ENCODE measurements around the gene ALDH1A1. TPM values are rescaled to one million over a fixed set of nuclear protein-coding genes. Genes with fewer than 3 reads are reported as not detected.

ALDH1A1 gene
- total and polyA plus RNA-seq, 9 of the 15 experiments (the other 6 are each of a cell fraction or from before 2014, with no cell fraction given), result 1.8 to 86.3 (median 24.4) TPM

GRCh38 chr9:72911816-72912215 is 41.0 kb downstream of the ALDH1A1 start:
- Histone ChIP-seq H3K27ac (ENCODE audit: extremely low read depth, low read depth, low read length) (no peak overlapping the region), H3K9ac (ENCODE audit: insufficient read depth in 1 of 2, low read depth in 2 of 2, low read length in 2 of 2) (no peak overlapping the region), H3K4me3 (no peak overlapping the region), H3K4me2 (ENCODE audit: insufficient read depth, low read length) (no peak overlapping the region), H3K27me3 (ENCODE audit: control insufficient read depth in 2 of 2, insufficient read depth in 2 of 2, low read length in 2 of 2) (no peaks in the 10 kb centered on the region), H3K79me2 (ENCODE audit: control insufficient read depth, insufficient read depth, low read length) (no peaks in the 10 kb centered on the region), H3K36me3 (ENCODE audit: control insufficient read depth, insufficient read depth, low read length) (no peaks in the 10 kb centered on the region), H3K9me3 (replicated peaks; ENCODE audit: control insufficient read depth, insufficient read depth, low read depth, low read length) (no peaks in the 10 kb centered on the region), H3K9me1 (ENCODE audit: control insufficient read depth, insufficient read depth, low read length) (no peaks in the 10 kb centered on the region), H2AFZ (ENCODE audit: low read depth, low read length) (no peak overlapping the region), H3K4me1 (replicated peaks in 1 of 2; ENCODE audit: control insufficient read depth in 2 of 2, insufficient read depth in 2 of 2, low read length in 2 of 2) (no peaks in the 10 kb centered on the region; a peak in 1 of 5 replicates), H4K20me1 (replicated peaks; ENCODE audit: control insufficient read depth, insufficient read depth, low read length) (no peaks in the 10 kb centered on the region)
- intact Hi-C loops (cut with micrococcal nuclease), result no loop called here
- no peak for TF ChIP-seq ZBTB34 (CRISPR knock-in tag; IDR thresholded peaks at IDR 0.05)
- no peak for TF ChIP-seq ZNF282 (CRISPR knock-in tag; IDR thresholded peaks at IDR 0.05)
- no peak for TF ChIP-seq PCBP1 (IDR thresholded peaks at IDR 0.05; ENCODE audit: low read depth, low read length, poor library complexity, severe bottlenecking)
- TF ChIP-seq NFE2 (IDR thresholded peaks at IDR 0.05; ENCODE audit: low read depth), result no peak
- TF ChIP-seq ID3 (CRISPR knock-in tag; IDR thresholded peaks at IDR 0.05), result no peak
- TF ChIP-seq ID3 (tag; IDR thresholded peaks at IDR 0.05), result no peak
- TF ChIP-seq ARHGAP35 (IDR thresholded peaks at IDR 0.05; ENCODE audit: partially characterized antibody), result no peak
- no peak for TF ChIP-seq NR0B1 (IDR thresholded peaks at IDR 0.05; ENCODE audit: partially characterized antibody)
- no peak for TF ChIP-seq TSHZ1 (CRISPR knock-in tag; IDR thresholded peaks at IDR 0.05)
- no peak for TF ChIP-seq SMAD4 (CRISPR knock-in tag; conservative IDR thresholded peaks at IDR 0.05)
- no peak for TF ChIP-seq POLR2A (conservative IDR thresholded peaks at IDR 0.05)
- TF ChIP-seq ETV1 (tag; conservative IDR thresholded peaks at IDR 0.05; ENCODE audit: low read depth), result no peak
- TF ChIP-seq ZNF143 (CRISPR knock-in tag; IDR thresholded peaks at IDR 0.05), result no peak
- no peak for TF ChIP-seq OTX1 (CRISPR knock-in tag; IDR thresholded peaks at IDR 0.05)
- DNase-seq (ENCODE audit: extremely low read depth in 1 of 4, low spot score in 3 of 4), result no peak
- POLR2A ChIA-PET, result no interaction called here
- no peak for ATAC-seq
- CTCF ChIA-PET (ENCODE audit: low intra/inter-chr PET ratio), result no interaction called here
- no TSS peak for BruUV-seq (replicated peaks)
- no peak for FAIRE-seq
- in situ Hi-C loops (cut with MboI), result no loop called here
- WGBS (ENCODE audit: insufficient coverage, low coverage, missing lambda C conversion rate), result 60% methylated on average over 2 of the region's 2 CpGs
